Neutrophil (primary cell): ENCODE results near the gene BSDC1.

ENCODE experiments used
- H3K27ac ChIP-seq: fragments of 200-600 bp; sonication (generic); 2 replicates; pipeline ENCODE4 v1.5.1; 2016; ENCODE audit warnings: mild to moderate bottlenecking, moderate library complexity
- H3K27me3 ChIP-seq: fragments of 200-600 bp; sonication (generic); 2 replicates; pipeline ENCODE4 v1.6.0; 2016; ENCODE audit warnings: mild to moderate bottlenecking
- H3K36me3 ChIP-seq: fragments of 200-600 bp; sonication (generic); 2 replicates; pipeline ENCODE4 v1.5.1; 2017
- H3K4me1 ChIP-seq, 2 experiments: fragments of 200-600 bp in 1 of 2; sonication (generic) in 1 of 2; 1 replicate in 1 of 2; 2 replicates in 1 of 2; pipeline versions ENCODE4 v1.5.1 to v1.6.1; 2013 to 2016; ENCODE audit warnings: low read depth in 1 of 2, low read length in 1 of 2, mild to moderate bottlenecking in 1 of 2, moderate library complexity in 1 of 2; ENCODE audit not compliant: control insufficient read depth in 1 of 2, insufficient read depth in 1 of 2
- H3K4me3 ChIP-seq, 2 experiments: fragments of 200-600 bp in 1 of 2; sonication (generic) in 1 of 2; 1 replicate in 1 of 2; 2 replicates in 1 of 2; pipeline ENCODE4 v1.5.1; 2013 to 2016; ENCODE audit warnings: low read depth in 1 of 2, low read length in 1 of 2, mild to moderate bottlenecking in 1 of 2, moderate library complexity in 1 of 2
- H3K9me3 ChIP-seq: fragments of 200-600 bp; sonication (generic); 2 replicates; pipeline ENCODE4 v1.5.1; 2016
- TF ChIP-seq, protein P1 (sequence below): fragments of 200-600 bp; sonication (generic); IDR thresholded peaks from 2 replicates; pipeline ENCODE4 v1.5.1; 2016; ENCODE audit warnings: antibody characterized with exemption

The BSDC1 gene

DNA sequence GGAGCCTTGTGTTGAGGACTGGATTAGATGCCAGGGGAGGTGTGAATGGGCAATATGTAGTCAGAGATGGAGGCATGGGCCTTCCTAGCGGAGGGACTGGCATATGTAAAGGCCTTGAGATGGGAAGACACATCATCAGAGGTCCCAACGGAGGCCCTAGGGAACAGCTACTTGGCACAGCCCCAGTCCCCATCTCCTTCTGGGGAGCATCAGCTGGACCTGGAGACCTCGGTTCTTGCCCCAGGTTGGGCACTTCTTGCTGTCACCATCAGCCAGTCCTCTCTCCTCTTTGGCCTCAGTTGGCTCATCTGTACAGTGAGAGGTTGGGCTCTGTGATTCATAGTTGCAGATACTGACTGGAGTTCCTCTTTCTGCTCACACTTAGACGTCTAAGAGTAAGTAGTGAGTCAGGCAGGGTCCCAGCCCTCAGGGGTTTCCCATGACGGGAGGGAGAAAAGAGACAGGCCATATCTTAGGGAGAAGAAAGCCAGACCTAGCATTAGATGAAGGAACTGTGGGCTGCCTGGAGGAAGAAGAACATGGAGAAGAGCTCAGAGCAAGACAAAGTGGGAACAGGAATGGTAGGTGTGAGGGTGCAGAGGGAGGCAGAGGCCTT is 54.8 kb downstream of the BSDC1 start:
- Histone ChIP-seq H3K4me1 (peaks cover 46 to 55% of the 10 kb centered on the region in 2 experiments), H3K27ac (peak overlapping the region; percentile 100), H3K4me3 (peak overlapping the region in 1 of 2 experiments; percentile 26), H3K36me3 (no peaks in the 10 kb centered on the region), H3K27me3 (peaks cover 10% of the 10 kb centered on the region), H3K9me3 (no peaks in the 10 kb centered on the region)
- TF ChIP-seq, protein P1, sequence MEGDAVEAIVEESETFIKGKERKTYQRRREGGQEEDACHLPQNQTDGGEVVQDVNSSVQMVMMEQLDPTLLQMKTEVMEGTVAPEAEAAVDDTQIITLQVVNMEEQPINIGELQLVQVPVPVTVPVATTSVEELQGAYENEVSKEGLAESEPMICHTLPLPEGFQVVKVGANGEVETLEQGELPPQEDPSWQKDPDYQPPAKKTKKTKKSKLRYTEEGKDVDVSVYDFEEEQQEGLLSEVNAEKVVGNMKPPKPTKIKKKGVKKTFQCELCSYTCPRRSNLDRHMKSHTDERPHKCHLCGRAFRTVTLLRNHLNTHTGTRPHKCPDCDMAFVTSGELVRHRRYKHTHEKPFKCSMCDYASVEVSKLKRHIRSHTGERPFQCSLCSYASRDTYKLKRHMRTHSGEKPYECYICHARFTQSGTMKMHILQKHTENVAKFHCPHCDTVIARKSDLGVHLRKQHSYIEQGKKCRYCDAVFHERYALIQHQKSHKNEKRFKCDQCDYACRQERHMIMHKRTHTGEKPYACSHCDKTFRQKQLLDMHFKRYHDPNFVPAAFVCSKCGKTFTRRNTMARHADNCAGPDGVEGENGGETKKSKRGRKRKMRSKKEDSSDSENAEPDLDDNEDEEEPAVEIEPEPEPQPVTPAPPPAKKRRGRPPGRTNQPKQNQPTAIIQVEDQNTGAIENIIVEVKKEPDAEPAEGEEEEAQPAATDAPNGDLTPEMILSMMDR = no peak

DNA sequence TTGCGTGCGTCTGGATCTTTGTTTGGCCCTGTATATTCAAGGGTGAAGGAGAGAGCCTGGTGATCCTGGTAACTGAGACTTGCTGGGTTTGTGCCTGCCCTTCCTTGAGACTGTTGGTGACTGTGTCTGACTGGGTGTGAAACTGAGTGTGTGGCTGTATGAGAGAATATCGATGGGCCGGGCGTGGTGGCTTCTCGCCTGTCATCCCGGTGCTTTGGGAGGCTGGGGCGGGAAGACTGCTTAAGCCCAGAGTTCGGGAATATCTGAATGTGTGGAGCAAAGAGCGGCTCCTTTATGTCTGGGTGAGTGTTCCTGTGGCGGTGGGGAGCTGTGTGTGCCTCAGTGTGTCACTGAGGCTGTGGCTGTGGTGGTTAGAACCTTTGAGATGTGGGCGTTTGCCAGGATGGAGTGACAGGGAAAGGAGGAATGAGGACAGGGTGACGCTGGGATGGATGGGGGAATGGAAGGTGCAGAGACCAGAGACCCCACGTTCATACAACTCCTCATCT is 55.5 kb downstream of the BSDC1 start:
- Histone ChIP-seq H3K4me3 (peak overlapping the region in 1 of 2 experiments; percentile 72), H3K4me1 (peaks cover 49 to 55% of the 10 kb centered on the region in 2 experiments), H3K27ac (peak overlapping the region; percentile 100)

DNA sequence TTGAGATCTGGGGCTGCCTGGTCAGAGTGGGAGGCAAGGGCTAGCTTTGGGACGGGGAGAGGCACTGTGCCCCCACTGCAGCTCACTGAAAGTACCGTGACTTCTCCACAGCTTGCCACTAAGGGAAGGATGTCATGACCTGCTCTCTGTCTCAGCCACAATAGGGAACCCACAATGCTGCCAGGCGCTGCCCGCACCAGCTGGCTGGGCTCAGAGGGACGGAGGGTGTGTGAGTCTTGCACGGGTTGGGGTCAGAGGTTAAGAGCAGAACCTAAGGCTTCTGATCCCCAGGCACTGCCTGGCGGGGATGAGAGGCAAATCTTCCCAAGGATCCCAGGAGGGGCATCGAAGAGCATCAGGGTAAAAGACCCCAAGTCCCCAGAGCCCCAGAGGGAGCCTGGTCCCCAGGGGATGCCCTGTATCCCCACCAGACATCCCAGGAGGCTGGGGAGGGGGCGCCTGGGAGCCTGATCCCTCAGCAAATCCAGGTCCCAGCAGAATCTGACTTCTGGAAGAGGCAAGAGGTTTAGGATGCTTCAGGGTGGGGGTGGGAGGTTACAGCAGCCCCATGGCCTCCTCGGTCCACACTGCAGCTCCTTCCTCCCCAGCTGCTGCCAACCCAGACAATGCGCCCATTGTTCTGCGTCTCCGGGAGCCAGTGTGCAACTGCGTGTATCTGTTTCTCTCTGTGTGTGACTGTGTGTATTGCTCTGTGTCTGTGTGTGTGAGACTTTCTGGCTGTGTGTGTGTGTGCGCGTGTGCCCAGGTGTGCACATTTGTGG is 56.2 kb downstream of the BSDC1 start:
- Histone ChIP-seq H3K27me3 (peaks cover 16% of the 10 kb centered on the region), H3K36me3 (peaks cover 3% of the 10 kb centered on the region), H3K4me3 (peak overlapping the region; percentile 60 to 72), H3K9me3 (no peaks in the 10 kb centered on the region), H3K4me1 (peaks cover 49 to 55% of the 10 kb centered on the region in 2 experiments), H3K27ac (peak overlapping the region; percentile 100)
- TF ChIP-seq, protein P1 = no peak

More for the DNA sequence above, 55.5 kb downstream of the BSDC1 start:
- Histone ChIP-seq H3K27me3 (peaks cover 16% of the 10 kb centered on the region), H3K9me3 (no peaks in the 10 kb centered on the region), H3K36me3 (no peaks in the 10 kb centered on the region)
- TF ChIP-seq, protein P1 = no peak

DNA sequence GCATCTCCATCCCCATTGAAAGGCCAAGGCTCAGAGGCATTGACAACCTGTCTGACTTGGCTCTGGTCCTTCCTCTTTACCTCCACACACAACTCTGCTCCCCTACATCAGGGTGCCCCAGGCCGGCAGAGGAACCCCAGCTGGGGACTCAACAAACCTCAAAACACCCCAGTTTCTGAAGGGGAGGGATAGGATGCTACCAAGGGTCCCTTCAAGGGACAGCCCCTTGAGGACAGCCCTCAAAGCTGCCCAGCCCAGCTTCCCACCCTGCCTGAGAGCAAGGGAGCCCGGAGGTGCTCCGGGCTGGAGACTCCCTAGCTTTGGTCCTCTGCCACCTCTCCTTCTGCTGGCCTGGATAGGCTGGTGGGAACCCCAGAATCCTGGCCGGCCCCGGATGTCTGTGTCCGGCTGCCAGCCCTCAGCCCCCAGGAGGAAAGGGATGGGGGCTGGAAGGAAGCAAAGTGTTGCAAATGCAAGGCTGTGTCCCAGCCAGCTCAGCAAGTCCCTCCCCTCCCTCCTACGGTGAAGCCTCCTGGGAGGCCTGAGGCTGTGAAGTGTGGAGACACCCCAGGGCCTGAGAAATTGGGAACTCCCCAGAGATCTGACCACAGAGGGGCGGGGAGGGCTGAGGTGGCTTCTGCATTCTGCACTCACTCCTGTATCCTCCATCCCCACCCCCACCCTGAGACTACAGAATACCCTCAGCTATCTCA is 57.1 kb downstream of the BSDC1 start:
- Histone ChIP-seq H3K9me3 (no peaks in the 10 kb centered on the region), H3K27ac (peak overlapping the region; percentile 100), H3K36me3 (peaks cover 12% of the 10 kb centered on the region), H3K27me3 (peaks cover 16% of the 10 kb centered on the region), H3K4me1 (peaks cover 49 to 52% of the 10 kb centered on the region in 2 experiments), H3K4me3 (peak overlapping the region; percentile 60 to 72)
- TF ChIP-seq, protein P1 = no peak

DNA sequence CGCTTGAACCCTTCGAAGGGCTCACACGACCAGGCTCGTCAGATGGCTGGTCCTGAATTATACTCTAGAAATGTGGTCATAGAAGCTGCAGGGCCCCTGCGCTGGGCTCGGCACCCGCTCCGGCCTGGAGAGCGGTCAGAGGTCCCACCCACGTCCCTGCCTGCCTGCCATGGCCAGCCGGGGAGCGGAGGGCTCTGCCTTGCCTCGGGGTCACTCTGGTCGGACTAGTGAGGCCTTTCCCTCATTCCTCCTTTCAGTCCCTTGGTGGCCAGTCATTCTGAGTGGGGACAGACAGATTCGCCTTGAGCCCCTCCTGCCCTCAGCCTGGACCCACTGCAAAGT is 57.7 kb downstream of the BSDC1 start:
- peaks cover 16% of the 10 kb centered on the region for H3K27me3 ChIP-seq
- H3K27ac ChIP-seq = peak overlapping the region; percentile 100
- peaks cover 49 to 52% of the 10 kb centered on the region in 2 experiments for H3K4me1 ChIP-seq
- H3K9me3 ChIP-seq = no peaks in the 10 kb centered on the region
- peaks cover 17% of the 10 kb centered on the region for H3K36me3 ChIP-seq
- TF ChIP-seq, protein P1 = no peak
- H3K4me3 ChIP-seq = peak overlapping the region; percentile 60 to 72
